Aorta (tissue), 5 donors: Measurements from ENCODE around the gene STARD9. TPM values are rescaled to one million over a fixed set of nuclear protein-coding genes. Genes with fewer than 3 reads are reported as not detected.
"Not testable (repeated sequence)": the region's sequence is repeated elsewhere in the genome, so short reads cannot be mapped to it uniquely, and the experiment has no call there.

Experiments used
- ATAC-seq: fragments of 200-7000 bp; cut with Tn5 transposase; one replicate; pipeline ENCODE4 v1.9.1; 2022; ENCODE audit warnings: moderate library complexity; ENCODE audit not compliant: low FRiP score
- DNase-seq, 2 donors: peaks; one replicate each; pipeline ENCODE4 v3.0.0-alpha.2; 2020
- H3K27ac ChIP-seq, 2 donors: one replicate each; pipeline ENCODE4 v1.5.1; 2013; ENCODE audit warnings: low read length in 2 of 2, mild to moderate bottlenecking in 2 of 2, moderate library complexity in 2 of 2, control low read depth in 1 of 2, inconsistent platforms in 1 of 2, low read depth in 1 of 2
- H3K27me3 ChIP-seq, 2 donors: one replicate each; pipeline ENCODE4 v1.6.1; 2013; ENCODE audit warnings: control low read depth in 1 of 2, low read length in 1 of 2, mild to moderate bottlenecking in 1 of 2, moderate library complexity in 1 of 2; ENCODE audit not compliant: insufficient read depth in 2 of 2, control insufficient read depth in 1 of 2
- H3K36me3 ChIP-seq, 2 donors: one replicate each; pipeline ENCODE4 v1.6.1; 2013; ENCODE audit warnings: control low read depth in 1 of 2, low read length in 1 of 2, mild to moderate bottlenecking in 1 of 2; ENCODE audit not compliant: insufficient read depth in 2 of 2, control insufficient read depth in 1 of 2
- H3K4me1 ChIP-seq, 2 donors: one replicate each; pipeline ENCODE4 v1.6.1; 2013; ENCODE audit warnings: low read length in 2 of 2, control low read depth in 1 of 2, mild to moderate bottlenecking in 1 of 2, moderate library complexity in 1 of 2; ENCODE audit not compliant: insufficient read depth in 2 of 2, control insufficient read depth in 1 of 2
- H3K4me3 ChIP-seq, 2 donors: one replicate each; pipeline ENCODE4 v1.5.1; 2013; ENCODE audit warnings: low read length in 2 of 2, control low read depth in 1 of 2, mild to moderate bottlenecking in 1 of 2
- H3K9me3 ChIP-seq: one replicate; pipeline ENCODE4 v1.6.1; 2013; ENCODE audit warnings: mild to moderate bottlenecking, low read length; ENCODE audit not compliant: control insufficient read depth
- WGBS, 2 donors: extraction: QIAGEN DNeasy Blood & Tissue Kit; methylation state at CpG; one replicate each; pipeline ENCODE4 v1.1.7; 2013; 5-methylcytosine and 5-hydroxymethylcytosine counted together
- intact Hi-C, 2 donors: fragments of 100-400 bp; cut with DNase I; formaldehyde crosslinking; loops; one replicate each; pipeline versions ENCODE4 v1.14.2 to v1.15.0; 2022
- polyA plus RNA-seq, 2 donors: library from polyadenylated mRNA; stranded (reverse); fragments of 200-250 nt; gene quantifications; one replicate each; pipeline ENCODE4 v1.2.3, GENCODE V29; 2013
- total RNA-seq, 2 donors: library from RNA; stranded (reverse); fragmentation: NEBNext Ultra II Directional; extraction: Animal tissue kit (Norgen Biotek cat#: 25700); gene quantifications; one replicate each; pipeline ENCODE4 v1.2.1, GENCODE V29; 2021
- donor health status: healthy with polysubstance abuse.
- donor health status: Bipolar disorder and iron deficiency.
- donor health status: DM: no; HTN: no; CAD: no.
- donor health status: DM: no; HTN: no; CAD: no.
- donor health status: DM: yes; HTN: yes; CAD: no.

The STARD9 gene
- total and polyA plus RNA-seq, 4 donors = 3.3 to 65.8 (median 26.5) TPM

- Histone ChIP-seq H3K9me3 (no peaks in the 10 kb centered on the region), H3K4me3 (no peak overlapping the region), H3K27ac (no peak overlapping the region), H3K4me1 (no peaks in the 10 kb centered on the region), H3K27me3 (no peaks in the 10 kb centered on the region), H3K36me3 (no peaks in the 10 kb centered on the region)
- intact Hi-C loops = loop anchor here (5.0 to 10.0 kb wide), 2 partner anchors 95 to 102 kb away; no protein-coding TSS in a partner anchor
- ATAC-seq (no peak), DNase-seq (no peak)
- 67 to 69% methylated on average over 12 of the region's 12 CpGs for WGBS, 2 donors
Measured at GRCh38 chr15:42549741-42550392, 25.5 kb upstream of the STARD9 start.

DNA sequence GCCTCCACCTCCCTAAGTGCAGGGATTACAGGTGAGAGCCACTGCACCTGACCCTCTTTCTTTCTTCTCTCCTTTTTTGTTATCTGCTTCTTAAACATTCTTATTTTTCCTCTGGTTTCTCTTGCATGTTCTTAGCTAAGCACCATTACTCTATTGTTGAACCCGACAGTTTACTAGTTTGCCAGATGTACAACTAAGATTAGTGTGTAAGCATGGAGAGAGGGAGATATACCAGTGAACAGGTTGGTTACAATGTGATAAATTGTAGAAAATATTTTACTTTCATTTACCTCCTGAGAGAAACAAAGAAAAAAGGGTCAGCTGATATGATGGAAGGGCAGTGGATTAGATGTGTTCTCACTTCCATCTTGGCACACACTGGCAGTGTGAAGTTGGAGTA is 21.9 kb upstream of the STARD9 start:
- Histone ChIP-seq H3K36me3 (no peaks in the 10 kb centered on the region), H3K27me3 (no peaks in the 10 kb centered on the region), H3K9me3 (no peaks in the 10 kb centered on the region), H3K4me3 (no peak overlapping the region), H3K27ac (no peak overlapping the region), H3K4me1 (no peaks in the 10 kb centered on the region)
- intact Hi-C loops = no loop called here
- DNase-seq (no peak), ATAC-seq (no peak)
- WGBS, 2 donors = 90 to 94% methylated on average over 1 of the region's 1 CpG

DNA sequence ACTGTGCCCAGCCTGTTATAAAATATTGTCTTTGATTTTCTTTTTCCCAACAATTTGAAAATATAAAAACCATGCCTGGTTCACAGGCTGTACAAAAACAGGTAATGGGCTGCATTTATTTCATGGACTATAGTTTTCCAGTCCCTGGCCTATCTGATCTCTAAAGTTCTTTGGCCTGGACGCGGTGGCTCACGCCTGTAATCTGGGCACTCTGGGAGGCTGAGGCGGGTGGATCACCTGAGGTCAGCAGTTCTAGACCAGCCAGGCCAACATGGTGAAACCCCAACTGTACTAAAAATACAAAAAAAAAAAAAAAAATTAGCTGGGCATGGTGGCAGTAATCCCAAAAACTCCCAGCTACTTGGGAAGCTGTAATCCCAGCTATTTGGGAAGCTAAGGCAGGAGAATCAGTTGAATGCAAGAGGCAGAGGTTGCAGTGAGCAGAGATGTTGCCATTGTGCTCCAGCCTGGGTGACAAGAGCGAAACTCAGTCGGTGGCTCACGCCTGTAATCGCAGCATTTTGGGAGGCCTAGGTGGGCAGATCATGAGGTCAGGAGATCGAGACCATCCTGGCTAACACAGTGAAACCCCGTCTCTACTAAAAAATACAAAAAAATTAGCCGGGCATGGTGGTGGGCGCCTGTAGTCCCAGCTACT is 18.7 kb upstream of the STARD9 start:
- H3K4me3 ChIP-seq, ATAC-seq, H3K27ac ChIP-seq, H3K4me1 ChIP-seq, DNase-seq, H3K27me3 ChIP-seq, H3K36me3 ChIP-seq, intact Hi-C loops, H3K9me3 ChIP-seq: not testable (repeated sequence)
- 89 to 91% methylated on average over 10 to 12 of the region's 12 CpGs for WGBS, 2 donors

GRCh38 chr15:42558739-42559138 is 16.7 kb upstream of the STARD9 start:
- Histone ChIP-seq H3K4me3 (no peak overlapping the region), H3K27ac (no peak overlapping the region), H3K9me3 (no peaks in the 10 kb centered on the region), H3K27me3 (no peaks in the 10 kb centered on the region), H3K36me3 (peaks cover 0 to 2% of the 10 kb centered on the region in 2 donors), H3K4me1 (no peaks in the 10 kb centered on the region)
- 95 to 97% methylated on average over 3 of the region's 3 CpGs for WGBS, 2 donors
- no peak for DNase-seq
- ATAC-seq = no peak
- intact Hi-C loops = no loop called here

DNA sequence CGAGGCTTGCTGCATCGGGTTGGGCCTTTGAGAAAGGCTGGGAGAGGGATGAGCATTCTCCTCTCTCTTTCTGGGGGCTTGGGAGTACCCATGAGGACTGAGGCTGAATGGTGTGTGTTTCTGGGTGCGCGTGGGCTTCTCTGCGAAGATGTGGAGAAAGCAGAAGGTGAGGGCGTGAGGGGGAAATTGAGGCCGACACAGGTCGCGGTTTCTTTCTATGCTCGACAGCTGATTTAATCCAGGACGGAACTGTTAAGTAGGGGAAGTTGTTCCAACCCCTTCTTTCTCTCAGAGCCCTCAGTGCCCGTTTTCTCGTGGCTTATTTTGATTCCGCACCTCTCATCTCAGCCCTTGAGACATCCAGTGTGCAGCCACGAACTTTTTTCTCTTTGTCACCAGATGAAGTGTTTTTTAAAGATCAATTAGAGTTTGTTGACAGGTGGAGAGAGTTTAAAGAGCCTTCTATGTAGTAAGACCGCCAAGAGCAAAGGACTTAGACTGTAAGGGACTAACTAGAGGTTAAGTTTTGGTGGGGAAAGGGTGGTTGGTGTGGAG is 711 bp downstream of the STARD9 start:
- Histone ChIP-seq H3K4me3 (peak overlapping the region; percentile 59 to 72), H3K4me1 (peaks cover 0 to 2% of the 10 kb centered on the region in 2 donors), H3K36me3 (no peaks in the 10 kb centered on the region), H3K9me3 (no peaks in the 10 kb centered on the region), H3K27ac (peak overlapping the region; percentile 34 to 77), H3K27me3 (no peaks in the 10 kb centered on the region)
- intact Hi-C loops = loop anchor here in 1 of 2 donors (5.0 kb wide), 2 partner anchors 41 to 84 kb away; partner anchors contain the start of gene ZNF106
- ATAC-seq (no peak), DNase-seq (no peak)
- WGBS, 2 donors = 2 to 3% methylated on average over 16 of the region's 16 CpGs

GRCh38 chr15:42576776-42577175 is 1.4 kb downstream of the STARD9 start:
- ATAC-seq = no peak
- intact Hi-C loops = loop anchor here in 1 of 2 donors (5.0 kb wide), 2 partner anchors 41 to 84 kb away; partner anchors contain the start of gene ZNF106
- Histone ChIP-seq H3K27ac (no peak overlapping the region), H3K4me1 (peaks cover 0 to 2% of the 10 kb centered on the region in 2 donors), H3K4me3 (peak overlapping the region in 1 of 2 donors; percentile 59), H3K36me3 (no peaks in the 10 kb centered on the region), H3K27me3 (no peaks in the 10 kb centered on the region), H3K9me3 (no peaks in the 10 kb centered on the region)
- no peak for DNase-seq
- WGBS, 2 donors = 74 to 81% methylated on average over 1 of the region's 1 CpG

- peaks cover 0 to 2% of the 10 kb centered on the region in 2 donors for H3K4me1 ChIP-seq
Measured at GRCh38 chr15:42577514-42578031, 2.2 kb downstream of the STARD9 start.

GRCh38 chr15:42578984-42579537 is 3.7 kb downstream of the STARD9 start:
- Histone ChIP-seq H3K27me3 (no peaks in the 10 kb centered on the region), H3K4me3 (no peak overlapping the region), H3K36me3 (no peaks in the 10 kb centered on the region), H3K27ac (peak overlapping the region in 1 of 2 donors; percentile 24), H3K4me1 (peaks cover 2 to 4% of the 10 kb centered on the region in 2 donors), H3K9me3 (no peaks in the 10 kb centered on the region)
- ATAC-seq (no peak), DNase-seq (no peak)
- WGBS, 2 donors = 79 to 88% methylated on average over 2 of the region's 2 CpGs
- intact Hi-C loops = loop anchor here in 1 of 2 donors (5.0 kb wide), 2 partner anchors 38 to 87 kb away; partner anchors contain the start of gene ZNF106

More at GRCh38 chr15:42577514-42578031, 2.2 kb downstream of the STARD9 start:
- H3K9me3 ChIP-seq = no peaks in the 10 kb centered on the region
- peak overlapping the region in 1 of 2 donors; percentile 50 for H3K27ac ChIP-seq
- no peak for DNase-seq
- H3K27me3 ChIP-seq = no peaks in the 10 kb centered on the region
- no peak for ATAC-seq
- WGBS, 2 donors = 0 to 1% methylated on average over 1 of the region's 1 CpG
- H3K36me3 ChIP-seq = no peaks in the 10 kb centered on the region
- H3K4me3 ChIP-seq = no peak overlapping the region
- intact Hi-C loops = loop anchor here in 1 of 2 donors (5.0 kb wide), 2 partner anchors 40 to 85 kb away; partner anchors contain the start of gene ZNF106
